ENCODE results near the gene ZC3H8. TPM values are rescaled to one million over a fixed set of nuclear protein-coding genes. Genes with fewer than 3 reads are reported as not detected.

The ZC3H8 gene
- total RNA-seq, 1 donor from 2014 or later, result 7.5 TPM

DNA sequence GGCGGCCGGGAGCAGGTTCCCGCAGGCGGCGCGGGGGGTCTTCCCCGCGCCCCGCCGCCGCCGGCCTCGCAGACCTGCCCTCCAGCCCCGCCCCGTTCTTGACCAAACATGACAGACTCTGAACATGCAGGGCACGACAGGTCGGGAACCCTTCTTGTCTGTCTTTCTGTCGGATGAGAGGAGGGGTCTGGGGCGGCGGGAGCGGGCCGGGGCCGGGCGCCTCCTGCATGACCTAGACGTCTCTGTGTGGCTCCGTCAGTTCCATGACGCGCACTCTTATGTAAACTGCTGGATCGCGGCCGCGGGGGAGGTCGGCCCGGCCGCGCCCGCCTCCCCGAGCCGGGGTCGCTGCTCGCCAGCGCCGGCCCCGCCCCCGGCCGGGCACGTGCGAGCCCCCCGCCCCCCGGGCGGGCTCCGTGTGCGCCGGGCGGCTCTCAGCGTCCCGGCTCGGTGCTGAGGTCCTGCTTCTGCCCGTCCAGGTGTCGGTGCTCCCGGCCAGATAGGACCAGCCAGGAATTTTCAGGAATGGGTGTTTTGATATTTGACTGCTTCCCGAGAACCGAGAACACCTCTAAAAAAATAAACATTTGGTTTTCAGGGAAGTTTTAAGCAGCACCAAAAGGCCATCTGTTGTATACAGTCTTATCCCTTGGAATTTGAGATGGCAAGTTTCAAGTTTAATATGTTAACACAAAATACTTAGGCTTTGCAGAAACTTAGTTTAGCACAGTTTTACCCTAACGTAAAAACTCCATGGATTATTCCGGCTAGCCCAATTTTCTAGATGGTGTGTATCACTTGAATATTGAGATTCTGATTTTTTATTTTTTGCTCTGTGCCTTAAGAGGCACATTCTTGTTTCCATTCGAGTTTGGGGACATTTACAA lies 21.3 kb upstream of the ZC3H8 start:
- Mint-ChIP-seq H3K4me1 (ENCODE audit: low read depth, unreplicated experiment) (no peaks in the 10 kb centered on the region), H3K27ac (ENCODE audit: unreplicated experiment) (peak overlapping the region; percentile 89), H3K4me3 (ENCODE audit: unreplicated experiment) (peak overlapping the region; percentile 91), H3K9me3 (ENCODE audit: unreplicated experiment) (no peaks in the 10 kb centered on the region), H3K27me3 (ENCODE audit: low read depth, unreplicated experiment) (no peaks in the 10 kb centered on the region), H3K36me3 (ENCODE audit: low read depth, unreplicated experiment) (no peaks in the 10 kb centered on the region)
- Histone ChIP-seq H2AFZ (ENCODE audit: low read depth, low read length) (peak overlapping the region; percentile 82), H3K9me3 (ENCODE audit: insufficient read depth, low read depth, low read length) (no peaks in the 10 kb centered on the region), H3K4me3 (ENCODE audit: insufficient read depth, low read depth, low read length) (peak overlapping the region; percentile 77), H4K20me1 (ENCODE audit: insufficient read depth, low read length) (no peaks in the 10 kb centered on the region), H3K4me1 (ENCODE audit: insufficient read depth, low read length) (peaks cover 6% of the 10 kb centered on the region), H3K79me2 (ENCODE audit: insufficient read depth, low read length) (no peaks in the 10 kb centered on the region), H3K9ac (ENCODE audit: low read length) (peak overlapping the region; percentile 99), H3K36me3 (ENCODE audit: insufficient read depth, low read length) (no peaks in the 10 kb centered on the region), H3K27ac (ENCODE audit: low read depth, low read length) (peak overlapping the region; percentile 99), H3K4me2 (ENCODE audit: low read length) (peak overlapping the region; percentile 93), H3K27me3 (ENCODE audit: insufficient read depth, low read length) (no peaks in the 10 kb centered on the region)
- DNase-seq (ENCODE audit: low read depth), result peak; percentile 81
- FAIRE-seq, result no peak
- no peak for TF ChIP-seq CTCF (IDR thresholded peaks at IDR 0.05; ENCODE audit: insufficient read depth, low read depth, low read length)
- TF ChIP-seq EZH2 (IDR thresholded peaks at IDR 0.05; ENCODE audit: insufficient read depth, low read length), result no peak

GRCh38 chr2:112275311-112275886 lies 20.6 kb upstream of the ZC3H8 start, which contains the start of gene ZC3H6:
ZC3H6 (plus strand) TSS chr2:112275597; CDS start chr2:112275995, 398 bp downstream.
- no peak for FAIRE-seq
- peak within 1 kb of the TSS; percentile 82 for H2AFZ ChIP-seq (ENCODE audit: low read depth, low read length)
- H3K9me3 Mint-ChIP-seq (ENCODE audit: unreplicated experiment), result no peaks in the 10 kb centered on the region

More at GRCh38 chr2:112275311-112275886, 20.6 kb upstream of the ZC3H8 start, which contains the start of gene ZC3H6:
- H3K27me3 Mint-ChIP-seq (ENCODE audit: low read depth, unreplicated experiment), result no peaks in the 10 kb centered on the region
- Histone ChIP-seq H3K4me1 (ENCODE audit: insufficient read depth, low read length) (peaks cover 6% of the 10 kb centered on the region), H3K27me3 (ENCODE audit: insufficient read depth, low read length) (no peaks in the 10 kb centered on the region), H3K4me2 (ENCODE audit: low read length) (peak within 1 kb of the TSS; percentile 93), H4K20me1 (ENCODE audit: insufficient read depth, low read length) (no peaks in the 10 kb centered on the region), H3K79me2 (ENCODE audit: insufficient read depth, low read length) (no peaks in the 10 kb centered on the region), H3K4me3 (ENCODE audit: insufficient read depth, low read depth, low read length) (peak within 1 kb of the TSS; percentile 77), H3K9me3 (ENCODE audit: insufficient read depth, low read depth, low read length) (no peaks in the 10 kb centered on the region), H3K27ac (ENCODE audit: low read depth, low read length) (peak within 1 kb of the TSS; percentile 99), H3K36me3 (ENCODE audit: insufficient read depth, low read length) (no peaks in the 10 kb centered on the region), H3K9ac (ENCODE audit: low read length) (peak within 1 kb of the TSS; percentile 99)
- peak within 1 kb of the TSS; percentile 89 for H3K27ac Mint-ChIP-seq (ENCODE audit: unreplicated experiment)
- H3K4me1 Mint-ChIP-seq (ENCODE audit: low read depth, unreplicated experiment), result no peaks in the 10 kb centered on the region
- TF ChIP-seq EZH2 (IDR thresholded peaks at IDR 0.05; ENCODE audit: insufficient read depth, low read length) (no peak), CTCF (IDR thresholded peaks at IDR 0.05; ENCODE audit: insufficient read depth, low read depth, low read length) (no peak)
- no peaks in the 10 kb centered on the region for H3K36me3 Mint-ChIP-seq (ENCODE audit: low read depth, unreplicated experiment)
- DNase-seq (ENCODE audit: low read depth), result peak; percentile 98
- H3K4me3 Mint-ChIP-seq (ENCODE audit: unreplicated experiment), result peak within 1 kb of the TSS; percentile 91

Data from astrocyte (in vitro differentiated cells and primary cell).